ENCODE results near the gene LGR6. TPM values are rescaled to one million over a fixed set of nuclear protein-coding genes. Genes with fewer than 3 reads are reported as not detected.

LGR6 gene
- total and polyA plus RNA-seq, 2 experiments from 2014 or later: 0.66 to 0.89 TPM

DNA sequence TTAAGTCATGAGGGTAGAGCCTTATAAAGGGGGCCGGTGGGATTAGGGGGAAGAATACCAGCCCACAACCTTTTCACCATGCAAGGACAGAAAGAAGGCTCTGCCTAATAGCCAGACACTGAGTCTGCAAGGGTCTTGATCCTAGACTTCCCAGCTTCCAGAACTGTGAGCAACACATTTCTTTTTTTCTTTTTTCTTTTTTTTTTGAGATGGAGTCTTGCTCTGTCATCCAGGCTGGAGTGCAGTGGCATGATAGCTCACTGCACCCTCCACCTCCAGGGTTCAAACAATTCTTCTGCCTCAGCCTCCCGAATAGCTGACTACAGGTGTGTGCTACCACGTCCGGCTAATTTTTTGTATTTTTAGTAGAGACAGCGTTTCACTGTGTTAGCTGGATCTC, 47.3 kb upstream of the LGR6 start:
- Histone ChIP-seq H3K27me3 (ENCODE audit: insufficient read depth) (0 out of 2 replicates have a peak, but pooled peaks cover 7% of the 10 kb centered on the region), H3K27ac (ENCODE audit: low read depth) (no peak overlapping the region), H3F3A (replicated peaks; ENCODE audit: low read depth) (0 out of 2 replicates have a peak, but pooled peaks cover 5% of the 10 kb centered on the region), H3K36me3 (ENCODE audit: insufficient read depth) (no peaks in the 10 kb centered on the region), H3K4me2 (no peak overlapping the region), H2AFZ (no peak overlapping the region), H3K4me3 (no peak overlapping the region), H3K9me2 (ENCODE audit: insufficient read depth) (no peaks in the 10 kb centered on the region), H4K20me1 (replicated peaks; ENCODE audit: insufficient read depth) (no peaks in the 10 kb centered on the region; the same call in 1 of the 2 replicates), H3K79me2 (replicated peaks; ENCODE audit: insufficient read depth) (peaks cover 25% of the 10 kb centered on the region), H3K4me1 (ENCODE audit: insufficient read depth) (peaks cover 15% of the 10 kb centered on the region)
- ATAC-seq: no peak
- no peak for DNase-seq (ENCODE audit: low spot score)
- no peak overlapping the region for H3K4me3 Mint-ChIP-seq
- TF ChIP-seq ZNF114 (CRISPR knock-in tag; IDR thresholded peaks at IDR 0.05): no peak
- no peak for TF ChIP-seq EZH2 (IDR thresholded peaks at IDR 0.05; ENCODE audit: low read depth, unreplicated experiment)
- no peak for TF ChIP-seq STAT1 (IDR thresholded peaks at IDR 0.05; ENCODE audit: unreplicated experiment)
- no peaks in the 10 kb centered on the region for H3K36me3 Mint-ChIP-seq (ENCODE audit: low read depth)
- peaks cover 9% of the 10 kb centered on the region for H3K27me3 Mint-ChIP-seq (ENCODE audit: insufficient read depth, low read depth, poor library complexity)
- H3K9me3 Mint-ChIP-seq: no peaks in the 10 kb centered on the region
- peaks cover 11% of the 10 kb centered on the region for H3K4me1 Mint-ChIP-seq
- no peak overlapping the region for H3K27ac Mint-ChIP-seq

DNA sequence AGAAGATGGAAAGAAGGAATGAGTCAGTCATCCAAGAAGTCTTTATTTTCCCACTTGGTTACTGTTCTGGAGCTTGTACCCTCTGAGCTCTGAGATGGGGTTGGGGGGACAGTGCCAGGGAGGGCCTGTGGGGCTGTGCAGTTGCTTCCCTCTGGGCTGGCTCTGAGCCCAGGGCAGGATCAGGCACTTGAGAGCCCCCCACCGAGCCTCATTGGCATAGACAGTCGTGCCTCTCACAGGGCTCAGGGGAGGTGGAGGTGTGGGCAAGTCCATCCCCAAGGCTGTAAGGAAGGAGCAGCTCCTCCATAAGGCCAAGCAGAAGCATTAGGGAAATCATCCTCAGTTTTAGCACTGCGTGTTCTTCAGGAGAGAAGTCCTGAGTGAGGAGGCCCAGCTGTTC, 46.6 kb upstream of the LGR6 start:
- no peaks in the 10 kb centered on the region for H3K9me2 ChIP-seq (ENCODE audit: insufficient read depth)
- no peaks in the 10 kb centered on the region; the same call in 1 of the 2 replicates for H4K20me1 ChIP-seq (replicated peaks; ENCODE audit: insufficient read depth)
- no peak overlapping the region for H3K4me2 ChIP-seq
- Mint-ChIP-seq H3K9me3 (no peaks in the 10 kb centered on the region), H3K27me3 (ENCODE audit: insufficient read depth, low read depth, poor library complexity) (peaks cover 7% of the 10 kb centered on the region), H3K4me1 (peaks cover 11% of the 10 kb centered on the region), H3K27ac (no peak overlapping the region), H3K36me3 (ENCODE audit: low read depth) (no peaks in the 10 kb centered on the region), H3K4me3 (no peak overlapping the region)
- H3K4me3 ChIP-seq: no peak overlapping the region
- H3K36me3 ChIP-seq (ENCODE audit: insufficient read depth): no peaks in the 10 kb centered on the region
- no peak overlapping the region for H2AFZ ChIP-seq
- peaks cover 15% of the 10 kb centered on the region for H3K4me1 ChIP-seq (ENCODE audit: insufficient read depth)
- ATAC-seq (no peak), DNase-seq (ENCODE audit: low spot score) (no peak)
- H3K79me2 ChIP-seq (replicated peaks; ENCODE audit: insufficient read depth): peaks cover 18% of the 10 kb centered on the region
- 0 out of 2 replicates have a peak, but pooled peaks cover 7% of the 10 kb centered on the region for H3K27me3 ChIP-seq (ENCODE audit: insufficient read depth)
- 0 out of 2 replicates have a peak, but pooled peaks cover 5% of the 10 kb centered on the region for H3F3A ChIP-seq (replicated peaks; ENCODE audit: low read depth)
- no peak overlapping the region for H3K27ac ChIP-seq (ENCODE audit: low read depth)
- TF ChIP-seq NANOG (IDR thresholded peaks at IDR 0.05; ENCODE audit: borderline replicate concordance) (no peak), ZNF114 (CRISPR knock-in tag; IDR thresholded peaks at IDR 0.05) (no peak), STAT1 (IDR thresholded peaks at IDR 0.05; ENCODE audit: unreplicated experiment) (no peak), CREB1 (CRISPR knock-in tag; IDR thresholded peaks at IDR 0.05; ENCODE audit: low read depth) (no peak), EZH2 (IDR thresholded peaks at IDR 0.05; ENCODE audit: low read depth, unreplicated experiment) (no peak), EZH2phosphoT487 (IDR thresholded peaks at IDR 0.05; ENCODE audit: unreplicated experiment) (no peak)
- TF ChIP-seq, protein P1, sequence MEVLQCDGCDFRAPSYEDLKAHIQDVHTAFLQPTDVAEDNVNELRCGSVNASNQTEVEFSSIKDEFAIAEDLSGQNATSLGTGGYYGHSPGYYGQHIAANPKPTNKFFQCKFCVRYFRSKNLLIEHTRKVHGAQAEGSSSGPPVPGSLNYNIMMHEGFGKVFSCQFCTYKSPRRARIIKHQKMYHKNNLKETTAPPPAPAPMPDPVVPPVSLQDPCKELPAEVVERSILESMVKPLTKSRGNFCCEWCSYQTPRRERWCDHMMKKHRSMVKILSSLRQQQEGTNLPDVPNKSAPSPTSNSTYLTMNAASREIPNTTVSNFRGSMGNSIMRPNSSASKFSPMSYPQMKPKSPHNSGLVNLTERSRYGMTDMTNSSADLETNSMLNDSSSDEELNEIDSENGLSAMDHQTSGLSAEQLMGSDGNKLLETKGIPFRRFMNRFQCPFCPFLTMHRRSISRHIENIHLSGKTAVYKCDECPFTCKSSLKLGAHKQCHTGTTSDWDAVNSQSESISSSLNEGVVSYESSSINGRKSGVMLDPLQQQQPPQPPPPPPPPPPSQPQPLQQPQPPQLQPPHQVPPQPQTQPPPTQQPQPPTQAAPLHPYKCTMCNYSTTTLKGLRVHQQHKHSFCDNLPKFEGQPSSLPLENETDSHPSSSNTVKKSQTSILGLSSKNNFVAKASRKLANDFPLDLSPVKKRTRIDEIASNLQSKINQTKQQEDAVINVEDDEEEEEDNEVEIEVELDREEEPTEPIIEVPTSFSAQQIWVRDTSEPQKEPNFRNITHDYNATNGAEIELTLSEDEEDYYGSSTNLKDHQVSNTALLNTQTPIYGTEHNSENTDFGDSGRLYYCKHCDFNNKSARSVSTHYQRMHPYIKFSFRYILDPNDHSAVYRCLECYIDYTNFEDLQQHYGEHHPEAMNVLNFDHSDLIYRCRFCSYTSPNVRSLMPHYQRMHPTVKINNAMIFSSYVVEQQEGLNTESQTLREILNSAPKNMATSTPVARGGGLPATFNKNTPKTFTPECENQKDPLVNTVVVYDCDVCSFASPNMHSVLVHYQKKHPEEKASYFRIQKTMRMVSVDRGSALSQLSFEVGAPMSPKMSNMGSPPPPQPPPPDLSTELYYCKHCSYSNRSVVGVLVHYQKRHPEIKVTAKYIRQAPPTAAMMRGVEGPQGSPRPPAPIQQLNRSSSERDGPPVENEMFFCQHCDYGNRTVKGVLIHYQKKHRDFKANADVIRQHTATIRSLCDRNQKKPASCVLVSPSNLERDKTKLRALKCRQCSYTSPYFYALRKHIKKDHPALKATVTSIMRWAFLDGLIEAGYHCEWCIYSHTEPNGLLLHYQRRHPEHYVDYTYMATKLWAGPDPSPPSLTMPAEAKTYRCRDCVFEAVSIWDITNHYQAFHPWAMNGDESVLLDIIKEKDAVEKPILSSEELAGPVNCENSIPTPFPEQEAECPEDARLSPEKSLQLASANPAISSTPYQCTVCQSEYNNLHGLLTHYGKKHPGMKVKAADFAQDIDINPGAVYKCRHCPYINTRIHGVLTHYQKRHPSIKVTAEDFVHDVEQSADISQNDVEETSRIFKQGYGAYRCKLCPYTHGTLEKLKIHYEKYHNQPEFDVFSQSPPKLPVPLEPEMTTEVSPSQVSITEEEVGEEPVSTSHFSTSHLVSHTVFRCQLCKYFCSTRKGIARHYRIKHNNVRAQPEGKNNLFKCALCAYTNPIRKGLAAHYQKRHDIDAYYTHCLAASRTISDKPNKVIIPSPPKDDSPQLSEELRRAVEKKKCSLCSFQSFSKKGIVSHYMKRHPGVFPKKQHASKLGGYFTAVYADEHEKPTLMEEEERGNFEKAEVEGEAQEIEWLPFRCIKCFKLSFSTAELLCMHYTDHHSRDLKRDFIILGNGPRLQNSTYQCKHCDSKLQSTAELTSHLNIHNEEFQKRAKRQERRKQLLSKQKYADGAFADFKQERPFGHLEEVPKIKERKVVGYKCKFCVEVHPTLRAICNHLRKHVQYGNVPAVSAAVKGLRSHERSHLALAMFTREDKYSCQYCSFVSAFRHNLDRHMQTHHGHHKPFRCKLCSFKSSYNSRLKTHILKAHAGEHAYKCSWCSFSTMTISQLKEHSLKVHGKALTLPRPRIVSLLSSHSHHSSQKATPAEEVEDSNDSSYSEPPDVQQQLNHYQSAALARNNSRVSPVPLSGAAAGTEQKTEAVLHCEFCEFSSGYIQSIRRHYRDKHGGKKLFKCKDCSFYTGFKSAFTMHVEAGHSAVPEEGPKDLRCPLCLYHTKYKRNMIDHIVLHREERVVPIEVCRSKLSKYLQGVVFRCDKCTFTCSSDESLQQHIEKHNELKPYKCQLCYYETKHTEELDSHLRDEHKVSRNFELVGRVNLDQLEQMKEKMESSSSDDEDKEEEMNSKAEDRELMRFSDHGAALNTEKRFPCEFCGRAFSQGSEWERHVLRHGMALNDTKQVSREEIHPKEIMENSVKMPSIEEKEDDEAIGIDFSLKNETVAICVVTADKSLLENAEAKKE (CRISPR knock-in tag; IDR thresholded peaks at IDR 0.05): no peak
- TF ChIP-seq, protein P2, sequence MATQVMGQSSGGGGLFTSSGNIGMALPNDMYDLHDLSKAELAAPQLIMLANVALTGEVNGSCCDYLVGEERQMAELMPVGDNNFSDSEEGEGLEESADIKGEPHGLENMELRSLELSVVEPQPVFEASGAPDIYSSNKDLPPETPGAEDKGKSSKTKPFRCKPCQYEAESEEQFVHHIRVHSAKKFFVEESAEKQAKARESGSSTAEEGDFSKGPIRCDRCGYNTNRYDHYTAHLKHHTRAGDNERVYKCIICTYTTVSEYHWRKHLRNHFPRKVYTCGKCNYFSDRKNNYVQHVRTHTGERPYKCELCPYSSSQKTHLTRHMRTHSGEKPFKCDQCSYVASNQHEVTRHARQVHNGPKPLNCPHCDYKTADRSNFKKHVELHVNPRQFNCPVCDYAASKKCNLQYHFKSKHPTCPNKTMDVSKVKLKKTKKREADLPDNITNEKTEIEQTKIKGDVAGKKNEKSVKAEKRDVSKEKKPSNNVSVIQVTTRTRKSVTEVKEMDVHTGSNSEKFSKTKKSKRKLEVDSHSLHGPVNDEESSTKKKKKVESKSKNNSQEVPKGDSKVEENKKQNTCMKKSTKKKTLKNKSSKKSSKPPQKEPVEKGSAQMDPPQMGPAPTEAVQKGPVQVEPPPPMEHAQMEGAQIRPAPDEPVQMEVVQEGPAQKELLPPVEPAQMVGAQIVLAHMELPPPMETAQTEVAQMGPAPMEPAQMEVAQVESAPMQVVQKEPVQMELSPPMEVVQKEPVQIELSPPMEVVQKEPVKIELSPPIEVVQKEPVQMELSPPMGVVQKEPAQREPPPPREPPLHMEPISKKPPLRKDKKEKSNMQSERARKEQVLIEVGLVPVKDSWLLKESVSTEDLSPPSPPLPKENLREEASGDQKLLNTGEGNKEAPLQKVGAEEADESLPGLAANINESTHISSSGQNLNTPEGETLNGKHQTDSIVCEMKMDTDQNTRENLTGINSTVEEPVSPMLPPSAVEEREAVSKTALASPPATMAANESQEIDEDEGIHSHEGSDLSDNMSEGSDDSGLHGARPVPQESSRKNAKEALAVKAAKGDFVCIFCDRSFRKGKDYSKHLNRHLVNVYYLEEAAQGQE (IDR thresholded peaks at IDR 0.05; ENCODE audit: unreplicated experiment): no peak
- TF ChIP-seq, protein P3, sequence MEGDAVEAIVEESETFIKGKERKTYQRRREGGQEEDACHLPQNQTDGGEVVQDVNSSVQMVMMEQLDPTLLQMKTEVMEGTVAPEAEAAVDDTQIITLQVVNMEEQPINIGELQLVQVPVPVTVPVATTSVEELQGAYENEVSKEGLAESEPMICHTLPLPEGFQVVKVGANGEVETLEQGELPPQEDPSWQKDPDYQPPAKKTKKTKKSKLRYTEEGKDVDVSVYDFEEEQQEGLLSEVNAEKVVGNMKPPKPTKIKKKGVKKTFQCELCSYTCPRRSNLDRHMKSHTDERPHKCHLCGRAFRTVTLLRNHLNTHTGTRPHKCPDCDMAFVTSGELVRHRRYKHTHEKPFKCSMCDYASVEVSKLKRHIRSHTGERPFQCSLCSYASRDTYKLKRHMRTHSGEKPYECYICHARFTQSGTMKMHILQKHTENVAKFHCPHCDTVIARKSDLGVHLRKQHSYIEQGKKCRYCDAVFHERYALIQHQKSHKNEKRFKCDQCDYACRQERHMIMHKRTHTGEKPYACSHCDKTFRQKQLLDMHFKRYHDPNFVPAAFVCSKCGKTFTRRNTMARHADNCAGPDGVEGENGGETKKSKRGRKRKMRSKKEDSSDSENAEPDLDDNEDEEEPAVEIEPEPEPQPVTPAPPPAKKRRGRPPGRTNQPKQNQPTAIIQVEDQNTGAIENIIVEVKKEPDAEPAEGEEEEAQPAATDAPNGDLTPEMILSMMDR (conservative IDR thresholded peaks at IDR 0.05; ENCODE audit: low read depth in 2 of 2): no peak

All from GM23338 (cell line).